GM23338 (cell line): Measurements from ENCODE around the gene CLEC7A. TPM values are rescaled to one million over a fixed set of nuclear protein-coding genes. Genes with fewer than 3 reads are reported as not detected.

ENCODE experiments used
- ATAC-seq: fragments of 200-7000 bp; cut with Tn5 transposase; 3 replicates; pipeline ENCODE4 v1.9.1; 2020
- DNase-seq: peaks from one replicate; pipeline ENCODE4 v3.0.0-alpha.2; 2015; ENCODE audit warnings: low spot score
- H2AFZ ChIP-seq: fragments of 200-600 bp; sonication (generic); 2 replicates; pipeline ENCODE4 v1.8.0; 2016; ENCODE audit warnings: antibody characterized with exemption, mild to moderate bottlenecking, moderate library complexity
- H3F3A ChIP-seq: fragments of 200-600 bp; sonication (generic); replicated peaks from 2 replicates; pipeline ENCODE4 v1.8.0; 2017; ENCODE audit warnings: antibody characterized with exemption, mixed run types, low read depth
- H3K27ac ChIP-seq: fragments of 200-600 bp; sonication (generic); 2 replicates; pipeline ENCODE4 v1.6.1; 2016; ENCODE audit warnings: low read depth
- H3K27me3 ChIP-seq: fragments of 200-600 bp; sonication (generic); 2 replicates; pipeline ENCODE4 v1.8.0; 2016; ENCODE audit warnings: mild to moderate bottlenecking, mixed run types, moderate library complexity; ENCODE audit not compliant: insufficient read depth
- H3K36me3 ChIP-seq: fragments of 200-600 bp; sonication (generic); 2 replicates; pipeline ENCODE4 v1.8.0; 2016; ENCODE audit warnings: mild to moderate bottlenecking; ENCODE audit not compliant: insufficient read depth
- H3K4me1 ChIP-seq: fragments of 200-600 bp; sonication (generic); 2 replicates; pipeline ENCODE4 v1.8.0; 2016; ENCODE audit warnings: mild to moderate bottlenecking, moderate library complexity; ENCODE audit not compliant: insufficient read depth
- H3K4me2 ChIP-seq: fragments of 200-600 bp; sonication (generic); 2 replicates; pipeline ENCODE4 v1.7.1; 2017; ENCODE audit warnings: mixed run types
- H3K4me3 ChIP-seq: fragments of 200-600 bp; sonication (generic); 2 replicates; pipeline ENCODE4 v1.6.1; 2016; ENCODE audit warnings: mixed run types
- H3K79me2 ChIP-seq: fragments of 200-600 bp; sonication (generic); replicated peaks from 2 replicates; pipeline ENCODE4 v1.8.0; 2017; ENCODE audit warnings: mild to moderate bottlenecking; ENCODE audit not compliant: insufficient read depth
- H3K9me2 ChIP-seq: fragments of 200-600 bp; sonication (generic); 2 replicates; pipeline ENCODE4 v1.8.0; 2017; ENCODE audit not compliant: insufficient read depth
- H4K20me1 ChIP-seq: fragments of 200-600 bp; sonication (generic); replicated peaks from 2 replicates; pipeline ENCODE4 v1.8.0; 2017; ENCODE audit warnings: mild to moderate bottlenecking; ENCODE audit not compliant: insufficient read depth
- H3K27ac Mint-ChIP-seq: 2 replicates; pipeline ENCODE4 v1.8.0; 2020; ENCODE audit warnings: inconsistent platforms, mild to moderate bottlenecking, moderate library complexity, mixed read lengths
- H3K27me3 Mint-ChIP-seq: 3 replicates; pipeline ENCODE4 v1.8.0; 2022; ENCODE audit warnings: low read depth, mild to moderate bottlenecking, moderate library complexity, mixed read lengths, inconsistent platforms; ENCODE audit not compliant: insufficient read depth, poor library complexity
- H3K36me3 Mint-ChIP-seq: 3 replicates; pipeline ENCODE4 v1.8.0; 2021; ENCODE audit warnings: low read depth, mild to moderate bottlenecking, inconsistent platforms, moderate library complexity, mixed read lengths
- H3K4me1 Mint-ChIP-seq: 3 replicates; pipeline ENCODE4 v1.8.0; 2020; ENCODE audit warnings: mild to moderate bottlenecking, inconsistent platforms, mixed read lengths
- H3K4me3 Mint-ChIP-seq: 3 replicates; pipeline ENCODE4 v1.8.0; 2021; ENCODE audit warnings: moderate library complexity, mild to moderate bottlenecking, inconsistent platforms, mixed read lengths
- H3K9me3 Mint-ChIP-seq: 3 replicates; pipeline ENCODE4 v1.8.0; 2020; ENCODE audit warnings: moderate library complexity, mild to moderate bottlenecking, inconsistent platforms, mixed read lengths
- CREB1 ChIP-seq: fragments of 250-450 bp; sonication (Bioruptor Pico); IDR thresholded peaks from 2 replicates; pipeline ENCODE4 v1.5.0; 2020; ENCODE audit warnings: low read depth, mild to moderate bottlenecking, moderate library complexity
- EZH2 ChIP-seq: fragments of 200-600 bp; sonication (generic); IDR thresholded peaks from one replicate; pipeline ENCODE4 v1.8.0; 2017; ENCODE audit warnings: antibody characterized with exemption, mild to moderate bottlenecking, low read depth; ENCODE audit not compliant: unreplicated experiment
- EZH2phosphoT487 ChIP-seq: fragments of 200-600 bp; sonication (generic); IDR thresholded peaks from one replicate; pipeline ENCODE4 v1.8.1; 2018; ENCODE audit warnings: antibody characterized with exemption; ENCODE audit not compliant: unreplicated experiment
- JUNB ChIP-seq: IDR thresholded peaks from one replicate; pipeline ENCODE4 v1.6.1; 2016; ENCODE audit warnings: antibody characterized with exemption; ENCODE audit not compliant: unreplicated experiment
- NANOG ChIP-seq: IDR thresholded peaks from 2 replicates; pipeline ENCODE4 v1.6.1; 2016; ENCODE audit warnings: antibody characterized with exemption, borderline replicate concordance
- POLR2AphosphoS5 ChIP-seq: IDR thresholded peaks from 2 replicates; pipeline ENCODE4 v1.6.1; 2016; ENCODE audit warnings: antibody characterized with exemption, low read depth
- STAT1 ChIP-seq: IDR thresholded peaks from one replicate; pipeline ENCODE4 v1.6.1; 2016; ENCODE audit warnings: antibody characterized with exemption; ENCODE audit not compliant: unreplicated experiment
- ZNF114 ChIP-seq: fragments of 250-450 bp; sonication (Bioruptor Pico); IDR thresholded peaks from 2 replicates; pipeline ENCODE4 v1.5.0; 2020; ENCODE audit warnings: mild to moderate bottlenecking, moderate library complexity
- ZNF331 ChIP-seq: fragments of 250-450 bp; sonication (Bioruptor Pico); IDR thresholded peaks from 2 replicates; pipeline ENCODE4 v1.5.0; 2020; ENCODE audit warnings: low read depth, mild to moderate bottlenecking, moderate library complexity
- polyA plus RNA-seq: library from polyadenylated mRNA; unstranded; fragments of >200 nt; fragmentation: Nextera tagmentation; extraction: Ambion mirVana; gene quantifications from 2 replicates; pipeline ENCODE4 v1.2.1, GENCODE V29; 2016
- total RNA-seq: library from RNA; depleted of rRNA; stranded (reverse); fragments of >200 nt; shearing (Covaris generic); gene quantifications from 2 replicates; pipeline ENCODE4 v1.2.3, GENCODE V29; 2014
- TF ChIP-seq, protein P1 (sequence below): fragments of 250-450 bp; sonication (Bioruptor Pico); IDR thresholded peaks from 2 replicates; pipeline ENCODE4 v1.5.0; 2020; ENCODE audit warnings: mild to moderate bottlenecking, moderate library complexity
- TF ChIP-seq, protein P2 (sequence below): IDR thresholded peaks from one replicate; pipeline ENCODE4 v1.6.1; 2018; ENCODE audit warnings: antibody characterized with exemption; ENCODE audit not compliant: unreplicated experiment
- TF ChIP-seq, protein P3 (sequence below): IDR thresholded peaks from 2 replicates; pipeline ENCODE4 v1.6.1; 2016; ENCODE audit warnings: antibody characterized with exemption
- TF ChIP-seq, protein P4 (sequence below), 2 experiments: fragments of 200-600 bp in 1 of 2; sonication (generic) in 1 of 2; conservative IDR thresholded peaks; 2 replicates each; pipeline versions ENCODE4 v1.5.1 to v1.6.1; 2016 to 2017; ENCODE audit warnings: antibody characterized with exemption in 2 of 2, low read depth in 2 of 2, mild to moderate bottlenecking in 2 of 2, moderate library complexity in 1 of 2

Gene CLEC7A
- total and polyA plus RNA-seq, 2 experiments from 2014 or later = 0.39 TPM; not detected in 1

DNA sequence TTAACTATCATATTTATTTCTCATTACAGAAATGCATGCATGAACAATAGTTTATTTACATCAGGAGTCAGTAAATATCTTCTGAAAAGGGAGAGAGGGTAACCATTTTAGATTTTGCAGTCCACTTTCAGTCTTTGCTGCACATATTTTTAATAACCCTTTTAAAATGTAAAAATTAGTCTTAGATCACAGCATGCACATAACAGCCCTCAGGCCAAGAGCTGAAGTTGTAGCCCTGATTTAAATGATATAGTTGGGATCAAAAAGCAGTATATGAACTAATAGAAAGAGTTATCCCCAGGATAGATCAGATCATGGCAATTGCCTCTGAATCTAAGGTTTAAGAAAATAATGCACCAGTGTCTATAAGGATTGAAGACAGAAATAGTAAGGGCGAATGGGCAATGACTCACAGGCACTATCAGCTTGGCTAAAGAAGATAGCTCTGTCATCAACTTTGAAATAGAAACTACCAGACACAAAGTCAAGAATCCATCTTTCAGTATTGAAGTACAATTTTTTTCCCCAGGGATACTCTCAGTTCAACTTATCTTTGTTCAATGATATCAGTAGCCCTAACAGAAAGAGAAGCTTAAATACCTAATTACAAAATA lies 13.1 kb upstream of the CLEC7A start:
- no peaks in the 10 kb centered on the region for H3K36me3 ChIP-seq
- Mint-ChIP-seq H3K27ac (no peak overlapping the region), H3K27me3 (no peaks in the 10 kb centered on the region), H3K4me1 (no peaks in the 10 kb centered on the region), H3K36me3 (no peaks in the 10 kb centered on the region), H3K9me3 (no peaks in the 10 kb centered on the region), H3K4me3 (no peak overlapping the region)
- no peak overlapping the region for H2AFZ ChIP-seq
- DNase-seq (no peak), ATAC-seq (no peak)
- no peaks in the 10 kb centered on the region for H3K79me2 ChIP-seq
- H3K27ac ChIP-seq = no peak overlapping the region
- H3K4me2 ChIP-seq = no peak overlapping the region
- H3F3A ChIP-seq = no peaks in the 10 kb centered on the region
- no peaks in the 10 kb centered on the region for H3K4me1 ChIP-seq
- TF ChIP-seq CREB1 (no peak), ZNF114 (no peak), STAT1 (no peak), NANOG (no peak), EZH2 (no peak), POLR2AphosphoS5 (no peak), ZNF331 (CRISPR knock-in tag) (no peak), EZH2phosphoT487 (no peak), JUNB (no peak)
- TF ChIP-seq, protein P1, sequence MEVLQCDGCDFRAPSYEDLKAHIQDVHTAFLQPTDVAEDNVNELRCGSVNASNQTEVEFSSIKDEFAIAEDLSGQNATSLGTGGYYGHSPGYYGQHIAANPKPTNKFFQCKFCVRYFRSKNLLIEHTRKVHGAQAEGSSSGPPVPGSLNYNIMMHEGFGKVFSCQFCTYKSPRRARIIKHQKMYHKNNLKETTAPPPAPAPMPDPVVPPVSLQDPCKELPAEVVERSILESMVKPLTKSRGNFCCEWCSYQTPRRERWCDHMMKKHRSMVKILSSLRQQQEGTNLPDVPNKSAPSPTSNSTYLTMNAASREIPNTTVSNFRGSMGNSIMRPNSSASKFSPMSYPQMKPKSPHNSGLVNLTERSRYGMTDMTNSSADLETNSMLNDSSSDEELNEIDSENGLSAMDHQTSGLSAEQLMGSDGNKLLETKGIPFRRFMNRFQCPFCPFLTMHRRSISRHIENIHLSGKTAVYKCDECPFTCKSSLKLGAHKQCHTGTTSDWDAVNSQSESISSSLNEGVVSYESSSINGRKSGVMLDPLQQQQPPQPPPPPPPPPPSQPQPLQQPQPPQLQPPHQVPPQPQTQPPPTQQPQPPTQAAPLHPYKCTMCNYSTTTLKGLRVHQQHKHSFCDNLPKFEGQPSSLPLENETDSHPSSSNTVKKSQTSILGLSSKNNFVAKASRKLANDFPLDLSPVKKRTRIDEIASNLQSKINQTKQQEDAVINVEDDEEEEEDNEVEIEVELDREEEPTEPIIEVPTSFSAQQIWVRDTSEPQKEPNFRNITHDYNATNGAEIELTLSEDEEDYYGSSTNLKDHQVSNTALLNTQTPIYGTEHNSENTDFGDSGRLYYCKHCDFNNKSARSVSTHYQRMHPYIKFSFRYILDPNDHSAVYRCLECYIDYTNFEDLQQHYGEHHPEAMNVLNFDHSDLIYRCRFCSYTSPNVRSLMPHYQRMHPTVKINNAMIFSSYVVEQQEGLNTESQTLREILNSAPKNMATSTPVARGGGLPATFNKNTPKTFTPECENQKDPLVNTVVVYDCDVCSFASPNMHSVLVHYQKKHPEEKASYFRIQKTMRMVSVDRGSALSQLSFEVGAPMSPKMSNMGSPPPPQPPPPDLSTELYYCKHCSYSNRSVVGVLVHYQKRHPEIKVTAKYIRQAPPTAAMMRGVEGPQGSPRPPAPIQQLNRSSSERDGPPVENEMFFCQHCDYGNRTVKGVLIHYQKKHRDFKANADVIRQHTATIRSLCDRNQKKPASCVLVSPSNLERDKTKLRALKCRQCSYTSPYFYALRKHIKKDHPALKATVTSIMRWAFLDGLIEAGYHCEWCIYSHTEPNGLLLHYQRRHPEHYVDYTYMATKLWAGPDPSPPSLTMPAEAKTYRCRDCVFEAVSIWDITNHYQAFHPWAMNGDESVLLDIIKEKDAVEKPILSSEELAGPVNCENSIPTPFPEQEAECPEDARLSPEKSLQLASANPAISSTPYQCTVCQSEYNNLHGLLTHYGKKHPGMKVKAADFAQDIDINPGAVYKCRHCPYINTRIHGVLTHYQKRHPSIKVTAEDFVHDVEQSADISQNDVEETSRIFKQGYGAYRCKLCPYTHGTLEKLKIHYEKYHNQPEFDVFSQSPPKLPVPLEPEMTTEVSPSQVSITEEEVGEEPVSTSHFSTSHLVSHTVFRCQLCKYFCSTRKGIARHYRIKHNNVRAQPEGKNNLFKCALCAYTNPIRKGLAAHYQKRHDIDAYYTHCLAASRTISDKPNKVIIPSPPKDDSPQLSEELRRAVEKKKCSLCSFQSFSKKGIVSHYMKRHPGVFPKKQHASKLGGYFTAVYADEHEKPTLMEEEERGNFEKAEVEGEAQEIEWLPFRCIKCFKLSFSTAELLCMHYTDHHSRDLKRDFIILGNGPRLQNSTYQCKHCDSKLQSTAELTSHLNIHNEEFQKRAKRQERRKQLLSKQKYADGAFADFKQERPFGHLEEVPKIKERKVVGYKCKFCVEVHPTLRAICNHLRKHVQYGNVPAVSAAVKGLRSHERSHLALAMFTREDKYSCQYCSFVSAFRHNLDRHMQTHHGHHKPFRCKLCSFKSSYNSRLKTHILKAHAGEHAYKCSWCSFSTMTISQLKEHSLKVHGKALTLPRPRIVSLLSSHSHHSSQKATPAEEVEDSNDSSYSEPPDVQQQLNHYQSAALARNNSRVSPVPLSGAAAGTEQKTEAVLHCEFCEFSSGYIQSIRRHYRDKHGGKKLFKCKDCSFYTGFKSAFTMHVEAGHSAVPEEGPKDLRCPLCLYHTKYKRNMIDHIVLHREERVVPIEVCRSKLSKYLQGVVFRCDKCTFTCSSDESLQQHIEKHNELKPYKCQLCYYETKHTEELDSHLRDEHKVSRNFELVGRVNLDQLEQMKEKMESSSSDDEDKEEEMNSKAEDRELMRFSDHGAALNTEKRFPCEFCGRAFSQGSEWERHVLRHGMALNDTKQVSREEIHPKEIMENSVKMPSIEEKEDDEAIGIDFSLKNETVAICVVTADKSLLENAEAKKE (CRISPR knock-in tag) = no peak
- TF ChIP-seq, protein P2, sequence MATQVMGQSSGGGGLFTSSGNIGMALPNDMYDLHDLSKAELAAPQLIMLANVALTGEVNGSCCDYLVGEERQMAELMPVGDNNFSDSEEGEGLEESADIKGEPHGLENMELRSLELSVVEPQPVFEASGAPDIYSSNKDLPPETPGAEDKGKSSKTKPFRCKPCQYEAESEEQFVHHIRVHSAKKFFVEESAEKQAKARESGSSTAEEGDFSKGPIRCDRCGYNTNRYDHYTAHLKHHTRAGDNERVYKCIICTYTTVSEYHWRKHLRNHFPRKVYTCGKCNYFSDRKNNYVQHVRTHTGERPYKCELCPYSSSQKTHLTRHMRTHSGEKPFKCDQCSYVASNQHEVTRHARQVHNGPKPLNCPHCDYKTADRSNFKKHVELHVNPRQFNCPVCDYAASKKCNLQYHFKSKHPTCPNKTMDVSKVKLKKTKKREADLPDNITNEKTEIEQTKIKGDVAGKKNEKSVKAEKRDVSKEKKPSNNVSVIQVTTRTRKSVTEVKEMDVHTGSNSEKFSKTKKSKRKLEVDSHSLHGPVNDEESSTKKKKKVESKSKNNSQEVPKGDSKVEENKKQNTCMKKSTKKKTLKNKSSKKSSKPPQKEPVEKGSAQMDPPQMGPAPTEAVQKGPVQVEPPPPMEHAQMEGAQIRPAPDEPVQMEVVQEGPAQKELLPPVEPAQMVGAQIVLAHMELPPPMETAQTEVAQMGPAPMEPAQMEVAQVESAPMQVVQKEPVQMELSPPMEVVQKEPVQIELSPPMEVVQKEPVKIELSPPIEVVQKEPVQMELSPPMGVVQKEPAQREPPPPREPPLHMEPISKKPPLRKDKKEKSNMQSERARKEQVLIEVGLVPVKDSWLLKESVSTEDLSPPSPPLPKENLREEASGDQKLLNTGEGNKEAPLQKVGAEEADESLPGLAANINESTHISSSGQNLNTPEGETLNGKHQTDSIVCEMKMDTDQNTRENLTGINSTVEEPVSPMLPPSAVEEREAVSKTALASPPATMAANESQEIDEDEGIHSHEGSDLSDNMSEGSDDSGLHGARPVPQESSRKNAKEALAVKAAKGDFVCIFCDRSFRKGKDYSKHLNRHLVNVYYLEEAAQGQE = no peak
- TF ChIP-seq, protein P3, sequence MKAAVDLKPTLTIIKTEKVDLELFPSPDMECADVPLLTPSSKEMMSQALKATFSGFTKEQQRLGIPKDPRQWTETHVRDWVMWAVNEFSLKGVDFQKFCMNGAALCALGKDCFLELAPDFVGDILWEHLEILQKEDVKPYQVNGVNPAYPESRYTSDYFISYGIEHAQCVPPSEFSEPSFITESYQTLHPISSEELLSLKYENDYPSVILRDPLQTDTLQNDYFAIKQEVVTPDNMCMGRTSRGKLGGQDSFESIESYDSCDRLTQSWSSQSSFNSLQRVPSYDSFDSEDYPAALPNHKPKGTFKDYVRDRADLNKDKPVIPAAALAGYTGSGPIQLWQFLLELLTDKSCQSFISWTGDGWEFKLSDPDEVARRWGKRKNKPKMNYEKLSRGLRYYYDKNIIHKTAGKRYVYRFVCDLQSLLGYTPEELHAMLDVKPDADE = no peak
- TF ChIP-seq, protein P4, sequence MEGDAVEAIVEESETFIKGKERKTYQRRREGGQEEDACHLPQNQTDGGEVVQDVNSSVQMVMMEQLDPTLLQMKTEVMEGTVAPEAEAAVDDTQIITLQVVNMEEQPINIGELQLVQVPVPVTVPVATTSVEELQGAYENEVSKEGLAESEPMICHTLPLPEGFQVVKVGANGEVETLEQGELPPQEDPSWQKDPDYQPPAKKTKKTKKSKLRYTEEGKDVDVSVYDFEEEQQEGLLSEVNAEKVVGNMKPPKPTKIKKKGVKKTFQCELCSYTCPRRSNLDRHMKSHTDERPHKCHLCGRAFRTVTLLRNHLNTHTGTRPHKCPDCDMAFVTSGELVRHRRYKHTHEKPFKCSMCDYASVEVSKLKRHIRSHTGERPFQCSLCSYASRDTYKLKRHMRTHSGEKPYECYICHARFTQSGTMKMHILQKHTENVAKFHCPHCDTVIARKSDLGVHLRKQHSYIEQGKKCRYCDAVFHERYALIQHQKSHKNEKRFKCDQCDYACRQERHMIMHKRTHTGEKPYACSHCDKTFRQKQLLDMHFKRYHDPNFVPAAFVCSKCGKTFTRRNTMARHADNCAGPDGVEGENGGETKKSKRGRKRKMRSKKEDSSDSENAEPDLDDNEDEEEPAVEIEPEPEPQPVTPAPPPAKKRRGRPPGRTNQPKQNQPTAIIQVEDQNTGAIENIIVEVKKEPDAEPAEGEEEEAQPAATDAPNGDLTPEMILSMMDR (conservative IDR thresholded peaks at IDR 0.05; ENCODE audit: low read depth in 2 of 2) = no peak
- no peaks in the 10 kb centered on the region for H3K27me3 ChIP-seq
- no peaks in the 10 kb centered on the region for H3K9me2 ChIP-seq
- H3K4me3 ChIP-seq = no peak overlapping the region
- no peaks in the 10 kb centered on the region for H4K20me1 ChIP-seq
